Measurements from ENCODE around the gene MYRIP.

- TF ChIP-seq POLR2A (IDR thresholded peaks at IDR 0.05) (no peak), CTCF (IDR thresholded peaks at IDR 0.05) (no peak), POLR2AphosphoS5 (IDR thresholded peaks at IDR 0.05) (no peak)
These were observed 17.8 kb upstream of the MYRIP start for GRCh38 chr3:39791603-39792002.
